HG03521 (cell line): Measurements from ENCODE around the gene CFAP251.

Source experiments
- ATAC-seq: cut with Tn5 transposase; IDR thresholded peaks from one replicate; pipeline ENCODE4 v1.9.1; 2021; ENCODE audit warnings: mild to moderate bottlenecking, moderate library complexity; ENCODE audit not compliant: unreplicated experiment

Gene CFAP251

GRCh38 chr12:121942145-121942718 lies 23.8 kb downstream of the CFAP251 start:
- no peak for ATAC-seq

DNA sequence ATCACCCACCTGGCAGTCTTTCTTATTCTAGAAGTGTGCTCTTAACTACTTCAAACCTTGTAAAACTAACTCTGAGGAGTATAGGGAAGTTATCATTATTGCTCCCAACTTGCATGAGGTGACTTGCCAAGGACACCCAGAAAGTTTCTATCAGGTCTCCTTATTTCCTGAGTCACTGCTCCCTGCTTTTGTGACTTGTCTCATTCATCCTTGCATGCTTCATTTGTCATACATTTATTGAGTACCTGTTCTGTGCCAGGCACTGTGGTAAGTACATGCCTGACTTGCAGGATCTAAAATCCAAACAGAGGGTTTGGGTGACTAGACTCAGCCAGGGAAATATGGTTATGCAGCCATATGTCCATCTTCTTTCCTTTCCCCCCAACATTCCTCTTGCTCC lies 25.5 kb downstream of the CFAP251 start:
- ATAC-seq, result no peak

GRCh38 chr12:121946313-121947025 lies 28.1 kb downstream of the CFAP251 start:
- ATAC-seq, result no peak

DNA sequence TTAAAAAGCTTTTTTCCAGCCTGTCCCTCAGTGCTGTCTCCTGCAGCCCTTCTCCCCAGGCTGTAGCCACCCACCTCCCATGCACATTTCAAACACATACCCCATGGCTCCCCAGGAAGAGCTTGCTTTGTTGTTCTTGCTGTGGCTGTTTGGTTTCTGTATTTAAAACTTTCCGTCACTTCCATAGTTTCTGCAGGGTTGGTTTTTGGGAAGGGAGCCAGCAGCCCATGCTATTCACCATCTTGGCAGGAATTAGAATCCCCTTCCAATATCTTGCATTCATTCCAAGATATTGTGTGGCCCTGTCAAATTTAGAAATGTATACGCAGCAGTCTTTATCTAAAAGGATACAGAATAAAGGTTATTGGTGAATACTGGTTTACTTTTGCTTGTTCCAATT lies 29.6 kb downstream of the CFAP251 start:
- ATAC-seq, result no peak

DNA sequence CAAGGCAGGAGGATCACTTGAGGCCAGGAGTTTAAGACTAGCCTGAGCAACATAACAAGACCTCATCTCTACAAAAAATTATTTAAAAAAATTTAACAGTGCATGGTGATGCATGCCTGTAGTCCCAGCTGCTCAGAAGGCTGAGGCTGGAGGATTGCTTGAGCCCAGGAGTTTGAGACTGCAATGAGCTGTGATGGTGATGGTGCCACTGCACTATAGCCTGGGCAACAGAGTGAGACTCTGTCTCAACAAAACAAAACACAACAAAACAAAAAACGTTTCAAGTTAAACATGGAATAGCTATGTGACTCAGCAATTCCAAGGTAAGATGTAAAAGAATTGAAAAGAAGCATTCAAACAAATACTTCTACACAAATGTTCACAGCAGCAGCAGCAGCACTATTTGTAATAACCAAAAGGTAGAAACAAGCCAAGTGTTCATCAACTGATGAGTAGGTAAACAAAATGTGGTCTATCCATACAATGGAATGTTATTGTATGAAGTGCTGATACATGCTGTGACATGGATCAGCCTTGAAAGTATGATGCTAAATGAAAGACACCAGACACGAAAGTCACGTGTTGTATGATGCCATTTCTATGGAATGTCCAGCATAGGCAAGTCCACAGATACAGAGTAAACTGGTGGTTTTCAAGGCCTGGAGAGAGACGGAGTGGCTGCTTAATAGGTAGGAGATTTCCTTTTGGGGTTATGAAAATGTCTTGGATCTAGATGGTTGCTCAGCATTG lies 31.4 kb downstream of the CFAP251 start:
- no peak for ATAC-seq

- no peak for ATAC-seq
Measured at GRCh38 chr12:121953117-121953692, 34.8 kb downstream of the CFAP251 start.

DNA sequence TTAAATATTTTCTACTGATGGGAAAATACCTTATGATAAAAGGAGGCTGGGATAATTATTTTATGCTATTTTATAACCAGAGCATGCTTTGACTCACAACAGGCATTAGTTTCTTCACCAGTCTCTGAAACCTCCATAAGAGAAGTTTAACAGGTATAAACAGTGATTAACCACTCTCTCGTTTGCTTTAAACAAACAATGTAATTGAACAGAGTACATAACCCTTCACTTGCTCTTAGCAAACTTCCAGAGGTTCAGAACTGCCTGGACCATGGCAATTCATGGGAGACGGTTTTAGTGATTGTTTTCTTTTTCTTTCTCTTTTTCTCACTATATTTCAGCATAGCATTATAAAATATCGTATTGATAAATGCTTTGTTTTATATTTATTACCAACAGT lies 35.3 kb downstream of the CFAP251 start:
- ATAC-seq, result no peak

DNA sequence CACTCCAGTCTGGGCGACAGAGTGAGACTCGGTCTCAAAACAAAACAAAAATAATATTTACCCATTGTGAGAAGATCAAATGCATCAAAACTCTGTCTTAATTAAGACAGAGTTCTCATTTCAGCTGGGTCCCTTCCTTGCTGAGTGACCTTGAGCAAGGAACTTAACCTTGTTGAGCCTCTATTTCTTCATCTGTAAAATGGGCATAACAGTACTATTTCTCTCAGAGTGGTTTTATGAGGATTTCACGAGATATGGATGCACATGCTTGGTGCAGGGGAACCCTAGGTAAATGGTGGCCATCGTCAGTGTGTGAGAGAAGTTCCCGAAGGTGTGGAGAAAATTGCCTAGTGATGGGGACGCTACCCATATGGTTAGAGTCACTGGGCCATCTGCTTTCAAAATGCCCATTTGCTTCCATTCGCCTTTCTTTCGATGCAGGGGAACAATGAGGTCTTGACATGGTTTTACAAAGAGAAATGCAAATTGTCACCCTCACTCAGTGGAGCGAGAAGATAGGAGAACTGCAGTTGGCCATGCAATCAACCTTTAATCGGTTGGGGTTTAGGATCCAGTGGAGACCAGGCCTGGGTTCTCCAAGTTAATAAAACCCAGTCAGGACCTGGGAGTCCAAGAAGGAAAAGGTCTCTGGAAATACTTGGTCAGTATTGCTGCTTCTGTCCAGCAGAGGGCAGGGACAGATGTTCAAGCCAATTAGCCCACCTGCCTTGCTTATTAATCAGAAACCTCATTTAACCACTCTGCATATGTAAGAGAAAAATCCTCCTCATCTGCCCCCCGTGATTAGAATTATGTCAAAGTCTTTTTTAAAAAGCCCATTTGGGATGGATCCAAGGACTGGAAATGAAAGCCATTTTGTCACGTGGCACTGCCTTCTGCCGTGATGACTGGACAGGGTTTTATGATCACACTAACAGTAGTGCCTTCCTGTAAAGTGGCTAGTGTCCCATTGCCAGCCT lies 37.2 kb downstream of the CFAP251 start:
- ATAC-seq, result no peak

DNA sequence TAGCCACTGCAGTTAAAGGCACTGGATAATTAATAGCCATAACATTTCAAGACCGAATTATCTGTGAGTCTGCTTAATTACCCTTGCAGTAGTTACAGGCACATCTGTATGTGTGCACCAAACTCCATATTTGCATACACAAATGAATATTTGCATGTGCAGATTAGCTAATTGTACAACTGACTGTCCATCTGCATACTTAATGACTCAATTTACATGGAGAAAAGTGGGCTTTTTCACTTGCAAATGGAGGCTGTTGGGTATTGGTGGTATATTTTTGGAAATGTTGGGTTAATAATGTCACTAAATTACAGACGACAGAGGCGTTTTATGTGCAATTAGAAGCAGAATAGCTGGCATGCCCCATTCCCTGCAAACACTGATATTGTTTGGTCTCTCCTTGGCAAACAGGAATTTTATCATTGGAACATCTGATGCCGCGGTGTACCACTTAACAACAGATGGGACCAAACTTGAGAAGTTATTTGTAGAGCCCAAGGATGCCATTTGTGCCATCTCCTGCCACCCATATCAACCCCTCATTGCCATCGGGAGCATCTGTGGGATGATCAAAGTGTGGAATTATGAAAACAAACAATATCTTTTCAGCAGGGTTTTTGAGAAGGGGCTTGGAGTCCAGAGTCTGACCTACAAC lies 39.6 kb downstream of the CFAP251 start:
- no peak for ATAC-seq

DNA sequence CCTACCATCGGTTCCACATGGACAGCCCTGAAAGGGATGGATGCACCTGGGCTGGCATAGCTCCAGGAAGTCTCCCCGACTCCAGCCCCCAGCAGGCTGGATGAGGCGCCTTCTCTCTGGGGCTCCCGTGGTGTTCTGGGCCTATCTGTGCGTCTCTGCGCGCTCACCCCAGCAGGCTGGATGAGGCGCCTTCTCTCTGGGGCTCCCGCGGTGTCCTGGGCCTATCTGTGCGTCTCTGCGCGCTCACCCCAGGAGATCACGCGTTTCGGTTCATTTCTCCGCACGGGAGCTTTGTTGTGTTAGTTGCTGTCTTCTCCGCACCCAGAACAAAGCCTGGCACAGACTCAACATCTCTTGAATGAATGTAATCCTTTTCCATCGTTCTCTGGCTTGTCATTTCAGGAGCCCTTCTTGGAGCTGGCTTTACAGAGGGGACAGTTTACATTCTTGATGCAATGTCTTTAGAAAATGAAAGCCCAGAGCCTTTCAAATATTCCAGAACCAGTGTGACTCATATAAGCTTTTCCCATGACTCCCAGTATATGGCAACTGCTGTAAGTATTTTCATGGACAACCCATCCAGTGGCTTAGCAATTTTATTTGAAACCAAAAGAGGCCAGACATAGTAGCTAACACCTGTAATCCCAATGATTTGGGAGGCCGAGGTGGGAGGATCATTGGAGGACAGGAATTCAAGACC lies 40.3 kb downstream of the CFAP251 start:
- no peak for ATAC-seq

DNA sequence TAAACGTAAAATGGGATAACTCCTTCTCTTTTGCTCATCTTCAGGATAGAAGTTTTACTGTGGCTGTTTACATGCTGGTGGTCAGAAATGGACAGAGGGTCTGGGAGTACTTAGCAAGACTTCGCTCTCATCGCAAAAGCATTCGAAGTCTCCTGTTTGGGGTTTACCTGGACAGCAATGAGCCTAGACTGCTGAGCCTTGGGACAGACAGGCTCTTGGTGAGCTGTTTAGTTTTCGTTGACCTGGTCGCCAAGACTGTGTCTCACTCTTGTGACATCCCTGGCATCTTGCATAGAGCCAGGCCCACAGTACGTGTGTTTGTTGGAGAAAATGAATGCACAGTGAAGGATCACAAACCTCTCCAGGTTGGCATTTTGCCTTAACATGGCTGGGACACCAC lies 42.1 kb downstream of the CFAP251 start:
- no peak for ATAC-seq

DNA sequence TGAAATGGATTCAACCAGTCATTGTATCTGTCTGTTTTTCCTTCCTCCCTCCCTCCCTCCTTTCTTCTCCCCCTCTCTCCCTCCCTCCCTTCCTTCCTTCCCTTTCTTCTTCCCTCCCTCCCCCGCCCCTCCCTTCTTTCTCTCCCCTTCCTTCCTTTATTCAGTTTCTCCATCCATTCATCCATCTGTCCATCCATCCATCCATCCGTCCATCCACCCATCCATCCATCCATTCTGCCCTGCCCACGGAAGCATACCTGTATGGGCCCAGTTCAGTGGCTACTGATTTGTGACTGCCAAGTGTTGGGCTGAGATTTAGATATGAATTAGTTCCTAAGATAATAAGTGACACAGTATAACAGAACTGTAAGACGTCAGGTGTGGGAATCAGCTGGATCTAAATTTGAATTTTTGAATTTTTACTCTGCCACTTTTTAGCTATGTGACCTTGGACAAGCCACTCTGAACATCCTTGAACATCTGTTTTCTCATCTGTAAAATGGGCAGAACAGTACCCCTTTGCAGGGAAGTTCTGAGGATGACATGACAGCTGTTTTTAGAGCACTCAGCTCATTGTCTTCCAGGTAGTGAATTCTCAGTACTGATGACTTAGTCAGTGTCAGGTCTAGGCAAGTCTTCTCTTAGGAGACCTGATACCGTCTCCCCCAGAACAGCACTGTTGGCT lies 42.9 kb downstream of the CFAP251 start:
- ATAC-seq, result no peak

DNA sequence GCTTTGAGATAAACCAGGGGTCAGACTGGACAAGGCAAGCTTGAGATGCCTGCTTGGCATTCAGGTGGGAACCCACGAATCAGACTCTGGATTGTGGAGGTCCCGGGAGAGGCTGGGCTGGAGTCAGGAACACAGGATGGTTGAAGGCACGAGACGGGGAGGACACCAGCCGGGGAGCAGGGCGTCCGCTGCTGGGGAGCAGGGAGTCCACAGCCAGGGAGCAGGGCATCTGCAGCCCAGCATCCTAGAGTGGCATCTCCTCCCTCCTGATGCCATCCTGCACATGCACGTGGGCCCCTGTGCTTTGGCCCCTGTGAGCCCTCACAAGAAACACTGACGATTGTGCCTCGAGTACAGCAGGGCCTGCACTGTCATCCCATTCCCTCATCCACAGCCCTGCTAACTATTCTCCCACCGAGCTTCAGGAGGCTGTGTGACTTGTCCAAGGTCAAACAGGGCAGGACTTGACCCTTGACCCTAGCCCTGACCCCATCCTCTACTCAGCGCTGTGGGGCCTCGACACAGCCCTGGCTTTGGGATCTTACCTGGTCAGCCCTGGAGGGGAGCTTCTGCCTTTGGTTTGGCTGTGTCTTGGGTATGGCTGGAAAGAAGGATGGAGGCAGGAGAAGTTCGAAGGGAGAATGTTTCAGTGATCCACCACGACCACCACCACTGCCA lies 45.1 kb downstream of the CFAP251 start:
- ATAC-seq, result no peak

DNA sequence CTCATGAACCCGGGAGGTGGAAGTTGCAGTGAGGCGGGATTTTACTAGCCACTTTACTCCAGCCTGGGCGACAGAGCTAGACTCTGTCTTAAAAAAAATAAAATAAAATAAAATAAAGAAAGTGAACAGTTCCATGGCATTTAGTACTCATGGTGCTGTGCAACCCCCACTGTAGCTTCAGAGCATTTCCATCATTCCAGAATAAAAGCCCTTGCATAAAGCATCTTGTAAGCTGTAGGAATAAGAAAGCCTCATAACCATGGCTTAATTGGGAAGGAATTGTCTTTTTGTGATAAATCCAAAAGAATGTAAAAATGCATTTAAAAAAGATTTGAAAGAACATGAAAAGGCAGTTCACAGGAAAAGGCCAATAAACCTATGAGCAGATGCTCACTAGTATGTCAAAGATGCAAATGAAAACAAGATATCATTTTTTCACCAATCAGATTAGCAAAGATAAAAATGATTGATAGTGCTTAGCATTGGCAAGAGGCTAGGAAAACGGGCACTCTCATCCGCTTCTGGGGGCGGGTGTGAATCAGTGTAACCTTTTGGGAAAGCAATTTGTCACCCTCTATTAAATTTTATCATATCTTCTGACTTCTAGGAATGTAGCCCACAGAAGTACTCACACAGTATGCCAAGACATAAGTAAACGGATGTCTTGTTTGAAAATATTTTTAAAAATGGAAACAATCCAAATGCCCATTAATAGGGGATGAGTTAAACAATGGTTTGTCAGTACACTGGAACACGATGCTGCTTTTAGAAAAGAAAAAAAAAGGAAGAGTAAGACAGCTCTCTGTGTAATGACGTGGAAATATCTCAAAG lies 46.6 kb downstream of the CFAP251 start:
- no peak for ATAC-seq

DNA sequence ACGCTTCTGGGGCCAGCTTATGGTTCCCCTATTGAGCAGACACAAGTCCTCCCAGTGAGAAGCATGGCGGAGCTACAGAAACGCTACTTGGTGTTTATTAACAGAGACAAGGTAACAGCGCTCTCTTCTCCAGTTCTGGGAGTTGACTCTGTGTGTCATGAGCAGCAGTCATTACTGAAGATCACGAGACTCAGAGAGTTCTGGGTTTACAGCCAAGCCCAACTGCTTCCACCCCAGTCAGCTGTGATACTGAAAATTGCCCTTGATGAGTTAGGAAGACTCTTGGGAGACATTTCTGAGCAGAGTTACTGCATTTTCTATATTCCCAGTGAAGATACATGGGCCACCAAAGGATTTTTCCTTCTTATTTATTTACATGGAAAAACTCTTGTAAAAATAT lies 48.6 kb downstream of the CFAP251 start:
- no peak for ATAC-seq

DNA sequence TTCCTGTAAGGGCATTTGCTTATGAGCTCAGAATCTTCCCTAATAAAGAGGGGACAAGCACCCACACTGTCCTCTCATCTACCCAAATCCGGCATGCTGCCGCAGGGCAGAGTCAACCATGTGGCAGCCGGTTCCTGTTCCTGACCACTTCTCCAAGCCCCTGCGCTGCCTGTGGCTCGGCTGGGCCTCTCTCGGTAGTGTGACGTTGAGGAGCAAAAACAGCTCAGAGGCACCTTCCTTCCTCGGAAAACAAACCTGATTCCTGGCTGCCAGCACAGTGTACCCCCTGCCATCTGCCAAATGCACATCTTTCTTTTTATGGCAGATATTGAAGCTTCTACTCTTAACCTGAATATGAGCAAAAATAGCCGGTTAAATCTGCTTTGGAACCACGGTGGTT lies 50.5 kb downstream of the CFAP251 start:
- no peak for ATAC-seq

GRCh38 chr12:121969726-121970125 lies 51.3 kb downstream of the CFAP251 start:
- no peak for ATAC-seq
